ENCODE data around the gene YY1AP1.

Gene YY1AP1

GRCh38 chr1:155623357-155623756 is 65.2 kb downstream of the YY1AP1 start:
- TF ChIP-seq CTCF (IDR thresholded peaks at IDR 0.05), result no peak

- no peak for TF ChIP-seq CTCF (IDR thresholded peaks at IDR 0.05)
Measured at GRCh38 chr1:155622191-155622590, 66.4 kb downstream of the YY1AP1 start.

GRCh38 chr1:155609515-155610256 is 78.9 kb downstream of the YY1AP1 start, which contains the start of gene MSTO1:
TSS of gene MSTO1 (plus strand) at chr1:155610218. CDS start at chr1:155610249, 31 bp downstream.
- TF ChIP-seq CTCF (IDR thresholded peaks at IDR 0.05), result no peak

Data from LNCAP (cell line).